ENCODE data around the gene SYNDIG1.

DNA sequence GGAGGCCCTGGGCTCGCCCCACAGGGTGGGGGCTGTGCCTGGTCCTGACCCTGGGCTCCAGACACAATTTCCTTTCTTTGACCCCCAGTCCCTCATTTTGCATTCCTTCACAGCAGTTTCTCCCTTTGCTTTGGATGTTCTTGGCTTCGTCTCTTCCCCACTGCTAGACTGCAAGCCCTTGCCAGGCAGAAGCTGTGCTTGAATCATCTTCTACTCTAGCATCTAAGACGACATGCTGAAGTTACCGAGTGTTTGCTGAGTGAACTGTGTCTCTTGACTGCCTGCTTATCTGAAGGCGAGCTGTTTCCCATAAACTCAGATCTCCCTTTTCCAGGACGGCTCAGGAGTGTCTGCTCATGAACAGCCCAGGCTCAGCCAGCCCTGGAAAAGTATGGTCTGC is 14.3 kb upstream of the SYNDIG1 start:
- TF ChIP-seq EZH2 (IDR thresholded peaks at IDR 0.05; ENCODE audit: low read length, unreplicated experiment) (no peak), EZH2phosphoT487 (IDR thresholded peaks at IDR 0.05; ENCODE audit: borderline replicate concordance, low read length) (no peak)
- TF ChIP-seq, protein P1, sequence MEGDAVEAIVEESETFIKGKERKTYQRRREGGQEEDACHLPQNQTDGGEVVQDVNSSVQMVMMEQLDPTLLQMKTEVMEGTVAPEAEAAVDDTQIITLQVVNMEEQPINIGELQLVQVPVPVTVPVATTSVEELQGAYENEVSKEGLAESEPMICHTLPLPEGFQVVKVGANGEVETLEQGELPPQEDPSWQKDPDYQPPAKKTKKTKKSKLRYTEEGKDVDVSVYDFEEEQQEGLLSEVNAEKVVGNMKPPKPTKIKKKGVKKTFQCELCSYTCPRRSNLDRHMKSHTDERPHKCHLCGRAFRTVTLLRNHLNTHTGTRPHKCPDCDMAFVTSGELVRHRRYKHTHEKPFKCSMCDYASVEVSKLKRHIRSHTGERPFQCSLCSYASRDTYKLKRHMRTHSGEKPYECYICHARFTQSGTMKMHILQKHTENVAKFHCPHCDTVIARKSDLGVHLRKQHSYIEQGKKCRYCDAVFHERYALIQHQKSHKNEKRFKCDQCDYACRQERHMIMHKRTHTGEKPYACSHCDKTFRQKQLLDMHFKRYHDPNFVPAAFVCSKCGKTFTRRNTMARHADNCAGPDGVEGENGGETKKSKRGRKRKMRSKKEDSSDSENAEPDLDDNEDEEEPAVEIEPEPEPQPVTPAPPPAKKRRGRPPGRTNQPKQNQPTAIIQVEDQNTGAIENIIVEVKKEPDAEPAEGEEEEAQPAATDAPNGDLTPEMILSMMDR (conservative IDR thresholded peaks at IDR 0.05; ENCODE audit: low read depth, low read length) = no peak

All from PC-3 (cell line).